ENCODE results near the gene MRPL14. TPM values are rescaled to one million over a fixed set of nuclear protein-coding genes. Genes with fewer than 3 reads are reported as not detected.

MRPL14 gene
- total RNA-seq, 2 donors from 2014 or later = 44.1 to 45.9 TPM

- Histone ChIP-seq H3K27me3 (no peaks in the 10 kb centered on the region), H3K27ac (no peak overlapping the region), H3K36me3 (peaks cover 53% of the 10 kb centered on the region), H3K4me1 (no peaks in the 10 kb centered on the region), H3K9me3 (no peaks in the 10 kb centered on the region), H3K4me3 (no peak overlapping the region)
- DNase-seq (ENCODE audit: low spot score) = no peak
- TF ChIP-seq CTCF (IDR thresholded peaks at IDR 0.05) = no peak
Observed at GRCh38 chr6:44139351-44139743, 12.1 kb upstream of the MRPL14 start.

GRCh38 chr6:44138717-44139350 lies 11.6 kb upstream of the MRPL14 start:
- no peak overlapping the region for H3K4me3 ChIP-seq
- peaks cover 0 to 1% of the 10 kb centered on the region in 2 donors for H3K4me1 ChIP-seq
- no peak for TF ChIP-seq CTCF (IDR thresholded peaks at IDR 0.05)
- no peaks in the 10 kb centered on the region for H3K27me3 ChIP-seq
- H3K9me3 ChIP-seq = no peaks in the 10 kb centered on the region
- H3K36me3 ChIP-seq = peaks cover 53% of the 10 kb centered on the region
- DNase-seq (ENCODE audit: low spot score) = no peak
- no peak overlapping the region for H3K27ac ChIP-seq

GRCh38 chr6:44135875-44136274 lies 8.6 kb upstream of the MRPL14 start:
- DNase-seq (ENCODE audit: low spot score) = no peak
- no peaks in the 10 kb centered on the region for H3K9me3 ChIP-seq
- no peaks in the 10 kb centered on the region for H3K27me3 ChIP-seq
- H3K36me3 ChIP-seq = peaks cover 49% of the 10 kb centered on the region
- TF ChIP-seq CTCF (IDR thresholded peaks at IDR 0.05) = no peak
- no peak overlapping the region for H3K4me3 ChIP-seq
- peaks cover 0 to 13% of the 10 kb centered on the region in 2 donors for H3K4me1 ChIP-seq
- no peak overlapping the region for H3K27ac ChIP-seq

GRCh38 chr6:44135173-44135758 lies 8.0 kb upstream of the MRPL14 start:
- no peaks in the 10 kb centered on the region for H3K27me3 ChIP-seq
- H3K4me3 ChIP-seq = no peak overlapping the region
- no peak for TF ChIP-seq CTCF (IDR thresholded peaks at IDR 0.05)
- H3K9me3 ChIP-seq = no peaks in the 10 kb centered on the region
- H3K36me3 ChIP-seq = peaks cover 43% of the 10 kb centered on the region
- DNase-seq (ENCODE audit: low spot score) = no peak
- H3K27ac ChIP-seq = no peak overlapping the region
- peaks cover 0 to 13% of the 10 kb centered on the region in 2 donors for H3K4me1 ChIP-seq

GRCh38 chr6:44133981-44134711 lies 6.9 kb upstream of the MRPL14 start:
- no peak for TF ChIP-seq CTCF (IDR thresholded peaks at IDR 0.05)
- Histone ChIP-seq H3K36me3 (peaks cover 31% of the 10 kb centered on the region), H3K27me3 (no peaks in the 10 kb centered on the region), H3K9me3 (no peaks in the 10 kb centered on the region), H3K4me3 (no peak overlapping the region), H3K4me1 (peaks cover 0 to 13% of the 10 kb centered on the region in 2 donors), H3K27ac (no peak overlapping the region)
- no peak for DNase-seq (ENCODE audit: low spot score)
